ES-I3 (cell line): Measurements from ENCODE around the gene EFCAB6.

Experiments
- H3K36me3 ChIP-seq: 2 replicates; pipeline ENCODE4 v1.6.1; 2013; ENCODE audit warnings: mild to moderate bottlenecking, low read length, control low read depth, moderate library complexity; ENCODE audit not compliant: insufficient read depth
- H3K4me1 ChIP-seq: 2 replicates; pipeline ENCODE4 v1.6.1; 2013; ENCODE audit warnings: mild to moderate bottlenecking, control low read depth, low read length; ENCODE audit not compliant: insufficient read depth
- H3K9ac ChIP-seq: 2 replicates; pipeline ENCODE4 v1.6.1; 2013; ENCODE audit warnings: low read depth, mild to moderate bottlenecking, low read length, moderate library complexity
- H3K9me3 ChIP-seq: 2 replicates; pipeline ENCODE4 v1.6.1; 2013; ENCODE audit warnings: mild to moderate bottlenecking, low read length, moderate library complexity; ENCODE audit not compliant: control insufficient read depth, insufficient read depth

Gene EFCAB6

DNA sequence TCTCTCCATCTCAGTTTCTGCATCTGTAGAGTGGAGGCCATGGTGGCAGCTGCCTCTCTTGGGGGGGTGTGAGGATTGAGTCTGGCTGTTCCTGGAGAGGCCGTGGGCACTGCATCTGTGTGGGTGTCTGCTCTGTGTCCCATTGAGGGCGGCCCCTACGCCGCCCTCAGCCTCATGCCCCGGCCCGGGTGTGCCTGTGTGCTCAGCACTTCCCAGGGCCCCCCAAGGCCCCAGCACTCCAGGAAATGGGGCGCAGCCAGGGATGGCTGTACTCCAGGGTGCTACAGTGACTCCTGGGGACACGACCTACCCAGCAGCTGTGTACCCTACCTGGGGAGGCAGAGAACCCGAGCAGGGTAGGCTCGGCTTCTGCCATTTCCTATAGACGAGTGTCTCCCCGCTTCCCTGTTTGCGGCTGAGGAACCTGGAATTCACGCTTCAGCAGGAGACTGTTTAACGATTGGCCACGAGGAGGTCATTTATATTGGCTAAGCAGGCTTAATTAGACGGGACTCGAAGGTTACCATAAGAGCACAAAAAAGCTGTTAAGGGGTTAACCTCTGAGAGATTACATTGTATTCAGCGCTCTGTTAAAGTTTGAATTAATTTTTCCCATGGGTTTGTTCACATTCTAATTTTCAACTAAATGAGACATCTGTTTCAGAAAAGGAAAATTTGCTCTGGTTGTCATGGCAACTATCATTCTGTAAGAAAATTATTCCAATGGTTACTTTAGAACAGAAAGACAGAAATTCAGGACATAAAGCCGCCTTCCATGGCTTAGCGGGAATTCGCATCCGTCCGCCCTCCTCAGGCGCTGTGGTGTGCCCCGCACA lies 323.9 kb downstream of the EFCAB6 start:
- Histone ChIP-seq H3K4me1 (no peaks in the 10 kb centered on the region), H3K36me3 (no peaks in the 10 kb centered on the region), H3K9ac (no peak overlapping the region), H3K9me3 (no peaks in the 10 kb centered on the region)

DNA sequence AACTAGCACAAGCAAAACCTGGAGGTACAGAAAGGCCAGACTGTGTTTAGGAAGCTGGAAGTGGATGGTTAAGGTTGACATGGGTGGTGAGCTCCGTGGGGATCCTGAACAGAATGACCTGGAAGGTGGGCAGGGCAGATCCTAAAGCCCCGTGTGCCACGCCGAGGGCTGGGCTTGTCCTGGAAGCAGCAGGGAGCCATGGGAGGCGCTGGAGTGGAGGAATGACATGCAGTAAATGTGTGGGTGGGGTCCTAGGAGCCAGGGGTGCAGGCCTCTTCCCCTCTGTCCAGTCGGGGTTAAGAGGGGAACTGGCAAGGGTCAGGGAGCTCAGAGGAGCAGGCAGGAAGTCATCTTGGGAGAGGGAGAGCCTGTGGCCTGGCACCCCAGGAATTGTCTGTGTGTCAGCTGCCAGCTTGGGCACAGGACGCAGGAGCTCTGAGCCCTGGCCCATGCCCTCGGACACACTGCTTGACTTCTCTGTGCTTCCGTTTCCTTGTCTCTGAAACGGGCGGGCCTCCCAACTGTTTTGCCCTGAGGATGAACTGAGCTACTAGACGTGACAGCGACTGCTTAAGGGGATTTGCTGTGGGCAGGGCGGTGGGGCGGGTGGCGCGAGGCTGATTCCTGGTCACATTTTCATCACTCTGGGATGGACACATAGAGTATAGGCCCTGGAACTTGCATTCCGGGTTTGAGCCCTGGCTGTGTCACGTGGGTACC lies 324.6 kb downstream of the EFCAB6 start:
- H3K4me1 ChIP-seq, result no peaks in the 10 kb centered on the region
- H3K9me3 ChIP-seq, result no peaks in the 10 kb centered on the region
- no peaks in the 10 kb centered on the region for H3K36me3 ChIP-seq
- no peak overlapping the region for H3K9ac ChIP-seq

DNA sequence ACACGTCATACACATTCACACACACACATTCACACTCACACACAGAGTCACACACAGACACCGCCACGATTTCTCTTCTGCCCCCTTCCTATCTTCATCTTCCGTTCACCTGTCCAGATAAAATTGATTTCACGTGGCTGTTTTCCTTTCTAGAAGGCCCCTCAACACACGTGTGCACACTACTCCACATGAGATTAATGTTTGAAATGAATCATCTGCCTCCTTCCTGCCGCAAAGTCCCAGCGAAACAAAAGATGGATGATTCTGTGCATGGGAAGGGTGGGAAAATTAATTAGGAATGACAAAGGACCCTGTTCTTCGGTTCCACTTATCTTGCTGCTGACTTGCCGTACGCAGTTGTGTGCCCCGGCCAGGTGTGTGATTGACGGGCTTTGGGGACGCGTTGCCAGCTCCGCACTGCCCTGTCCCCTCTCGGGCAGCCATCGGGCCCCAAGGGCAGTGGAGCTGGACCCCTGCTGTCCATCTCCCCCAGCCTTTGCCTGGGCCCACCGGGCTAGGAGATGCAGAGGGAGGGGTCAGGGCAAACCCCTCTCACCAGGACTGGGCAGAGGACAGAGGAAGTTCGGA lies 326.5 kb downstream of the EFCAB6 start:
- H3K4me1 ChIP-seq, result 0 out of 2 replicates have a peak, but pooled peaks cover 3% of the 10 kb centered on the region
- no peaks in the 10 kb centered on the region for H3K9me3 ChIP-seq
- no peak overlapping the region for H3K9ac ChIP-seq
- H3K36me3 ChIP-seq, result no peaks in the 10 kb centered on the region

DNA sequence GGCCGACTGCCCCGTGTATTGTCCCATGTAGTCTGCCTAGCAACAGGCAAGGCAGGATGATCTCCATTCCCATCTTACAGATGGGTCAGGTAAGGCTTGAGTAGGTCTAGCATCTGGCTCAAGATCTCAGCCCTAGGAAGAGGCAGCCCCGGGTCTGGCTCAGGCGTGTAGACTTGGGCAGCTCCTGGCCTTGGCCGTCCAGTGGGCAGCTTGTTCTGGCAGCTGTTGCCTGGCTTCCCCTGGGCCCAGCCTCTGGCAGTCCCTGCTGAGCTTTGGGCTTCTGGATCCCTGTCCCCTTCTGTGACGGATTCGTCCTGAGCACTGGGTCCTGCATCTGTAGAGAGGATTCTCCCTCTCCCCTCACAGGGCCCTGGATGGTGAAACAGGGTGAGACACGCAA lies 327.9 kb downstream of the EFCAB6 start:
- no peaks in the 10 kb centered on the region for H3K36me3 ChIP-seq
- no peak overlapping the region for H3K9ac ChIP-seq
- H3K4me1 ChIP-seq, result 0 out of 2 replicates have a peak, but pooled peaks cover 3% of the 10 kb centered on the region
- H3K9me3 ChIP-seq, result no peaks in the 10 kb centered on the region

DNA sequence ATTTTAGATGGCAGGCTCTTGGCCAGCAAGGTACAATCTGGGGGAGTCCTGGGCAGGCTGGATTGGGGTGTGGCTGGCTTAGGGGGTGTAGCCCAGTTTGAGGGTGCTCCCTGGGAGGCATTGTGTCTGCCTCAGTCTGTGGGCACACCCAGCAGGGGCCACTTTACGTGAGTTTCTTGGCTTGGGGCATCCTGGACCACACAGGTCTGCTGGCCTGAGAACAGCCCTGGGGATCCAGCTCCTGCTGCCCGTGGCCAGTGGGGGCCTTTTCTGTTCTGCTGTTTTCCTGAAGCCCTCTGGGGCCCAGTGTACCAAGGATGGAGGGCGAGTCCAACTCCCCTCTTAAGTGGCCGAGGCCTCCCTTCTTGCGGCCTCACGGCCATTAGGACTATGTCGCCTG lies 328.4 kb downstream of the EFCAB6 start:
- H3K4me1 ChIP-seq, result 0 out of 2 replicates have a peak, but pooled peaks cover 3% of the 10 kb centered on the region
- H3K9ac ChIP-seq, result no peak overlapping the region
- no peaks in the 10 kb centered on the region for H3K36me3 ChIP-seq
- H3K9me3 ChIP-seq, result no peaks in the 10 kb centered on the region

DNA sequence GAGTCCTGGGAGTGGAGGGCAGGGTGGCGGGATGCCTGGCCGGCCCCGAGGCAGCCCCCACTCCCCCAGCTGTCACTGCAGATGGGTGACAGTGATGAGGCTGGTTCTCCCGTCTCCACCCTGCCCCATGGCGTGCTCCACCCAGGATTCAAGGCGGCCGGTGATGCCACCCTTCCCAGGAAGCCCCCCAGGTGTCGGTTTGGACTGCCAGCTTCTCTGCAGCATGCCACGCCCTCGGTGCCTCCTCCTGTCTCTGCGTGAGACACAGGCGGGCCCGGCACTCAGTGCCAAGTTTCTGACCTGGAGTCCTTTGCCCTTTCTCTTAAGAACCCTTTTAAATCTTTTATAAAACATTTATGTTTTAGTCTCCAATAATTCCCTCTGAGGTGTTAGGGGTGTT lies 328.8 kb downstream of the EFCAB6 start:
- H3K9ac ChIP-seq, result no peak overlapping the region
- no peaks in the 10 kb centered on the region for H3K36me3 ChIP-seq
- 0 out of 2 replicates have a peak, but pooled peaks cover 3% of the 10 kb centered on the region for H3K4me1 ChIP-seq
- no peaks in the 10 kb centered on the region for H3K9me3 ChIP-seq

DNA sequence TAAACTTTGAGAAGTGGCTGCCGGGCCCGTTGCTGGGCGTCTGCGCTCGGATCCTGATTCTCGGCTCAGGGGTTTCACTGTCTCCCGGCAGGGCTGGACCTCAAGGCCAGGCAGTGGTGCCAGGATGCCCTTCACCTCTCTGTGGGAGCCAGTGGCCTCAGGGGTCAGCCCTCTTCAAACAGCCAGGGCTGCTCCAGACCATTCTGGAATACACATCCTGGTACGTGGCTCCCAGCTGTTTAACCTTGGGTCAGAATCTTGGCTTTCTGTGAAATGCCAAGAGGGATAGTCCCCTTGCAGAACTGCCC lies 329.8 kb downstream of the EFCAB6 start:
- Histone ChIP-seq H3K4me1 (0 out of 2 replicates have a peak, but pooled peaks cover 3% of the 10 kb centered on the region), H3K36me3 (no peaks in the 10 kb centered on the region), H3K9me3 (no peaks in the 10 kb centered on the region), H3K9ac (no peak overlapping the region)

DNA sequence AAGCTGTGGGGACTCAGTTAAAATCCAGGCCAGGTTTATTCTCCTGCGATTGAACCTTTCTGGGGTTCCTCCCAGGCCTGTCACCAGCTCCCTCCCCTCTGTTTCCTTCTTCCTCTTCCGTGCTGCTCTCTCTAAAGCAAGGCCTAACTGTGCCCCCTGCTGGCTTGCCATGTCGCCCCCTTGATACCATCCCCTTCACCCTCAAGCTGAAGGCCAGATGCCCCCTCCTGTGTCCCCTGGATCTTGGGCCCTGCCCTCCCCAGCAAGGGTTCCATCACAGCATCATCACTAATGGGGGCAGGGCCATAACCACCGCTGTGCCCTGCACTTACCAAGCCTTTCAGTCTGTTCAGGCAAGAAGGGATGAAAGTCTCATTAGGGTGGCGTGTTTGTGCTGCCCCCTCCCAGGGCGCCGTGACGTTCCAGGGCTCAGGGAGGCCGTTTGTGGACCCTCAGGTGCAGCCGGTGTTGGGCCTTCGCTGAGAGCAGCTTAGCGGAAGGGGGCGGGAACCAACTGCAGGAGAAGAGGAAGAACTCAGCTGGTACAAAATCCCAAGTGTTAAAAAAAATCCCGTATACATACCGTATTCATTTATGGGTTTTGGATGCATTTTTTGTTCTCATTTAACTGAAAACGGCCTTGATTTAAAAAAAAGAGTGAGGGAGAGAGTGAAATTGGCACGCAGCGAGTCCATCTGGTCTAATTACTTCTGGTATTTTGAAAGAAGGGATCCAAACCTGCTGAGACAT lies 330.4 kb downstream of the EFCAB6 start:
- Histone ChIP-seq H3K9ac (peak overlapping the region; percentile 9; the same call in 1 of the 2 replicates), H3K9me3 (no peaks in the 10 kb centered on the region), H3K4me1 (0 out of 2 replicates have a peak, but pooled peaks cover 3% of the 10 kb centered on the region), H3K36me3 (no peaks in the 10 kb centered on the region)

DNA sequence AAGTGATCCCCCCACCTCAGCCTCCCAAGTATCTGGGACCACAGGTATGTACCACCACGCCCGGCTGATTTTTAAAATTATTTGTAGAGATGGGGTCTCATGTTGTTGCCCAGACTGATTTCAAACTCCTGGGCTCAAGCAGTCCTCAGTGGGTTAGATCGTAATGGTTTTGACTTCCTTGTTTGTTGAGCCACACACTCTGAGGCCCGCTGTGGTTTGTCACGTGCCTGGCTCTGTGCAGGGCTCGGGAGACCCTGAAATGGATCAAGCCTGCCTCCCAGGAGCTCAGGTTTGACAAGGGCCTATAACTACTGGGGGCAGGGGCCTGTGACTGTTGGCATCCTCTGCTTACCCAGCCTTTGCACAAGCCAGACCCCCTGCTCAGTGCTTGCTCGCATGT lies 332.1 kb downstream of the EFCAB6 start:
- no peaks in the 10 kb centered on the region for H3K36me3 ChIP-seq
- no peak overlapping the region for H3K9ac ChIP-seq
- H3K4me1 ChIP-seq, result 0 out of 2 replicates have a peak, but pooled peaks cover 3% of the 10 kb centered on the region
- no peaks in the 10 kb centered on the region for H3K9me3 ChIP-seq

DNA sequence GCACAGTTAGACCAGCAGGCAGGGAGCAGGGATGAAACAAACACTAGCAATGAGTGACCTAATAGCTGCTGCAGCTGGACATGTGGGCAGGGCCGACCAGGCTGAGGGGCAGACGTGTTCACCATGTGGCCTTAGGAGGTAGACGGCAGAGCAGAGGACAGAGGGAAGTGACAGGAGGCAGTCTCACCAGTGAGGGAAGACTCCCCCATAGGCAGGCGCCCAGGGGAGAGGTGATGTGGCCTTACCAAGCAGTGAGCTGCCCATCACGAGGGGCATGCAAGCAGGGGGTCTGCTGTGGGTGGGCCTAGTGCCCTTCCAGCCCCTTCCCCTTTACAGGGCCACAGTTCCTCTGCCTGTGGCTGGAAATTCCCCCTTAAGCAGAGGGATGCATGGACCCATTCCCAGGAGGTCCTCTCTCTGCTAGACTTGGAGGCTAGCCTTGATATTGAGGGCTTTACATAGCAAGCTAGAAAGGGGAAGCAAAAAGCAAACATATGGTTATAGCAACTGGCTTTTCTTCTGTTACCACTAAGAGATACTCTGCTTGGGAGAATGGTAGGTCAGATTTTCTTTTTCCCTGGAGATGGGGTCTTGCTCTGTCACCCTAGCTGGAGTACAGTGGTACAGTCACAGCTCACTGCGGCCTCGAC lies 332.7 kb downstream of the EFCAB6 start:
- Histone ChIP-seq H3K36me3 (no peaks in the 10 kb centered on the region), H3K9me3 (no peaks in the 10 kb centered on the region), H3K9ac (no peak overlapping the region), H3K4me1 (0 out of 2 replicates have a peak, but pooled peaks cover 3% of the 10 kb centered on the region)
